Colonic mucosa (tissue), 4 donors: Measurements from ENCODE around the gene LRMDA. TPM values are rescaled to one million over a fixed set of nuclear protein-coding genes. Genes with fewer than 3 reads are reported as not detected.

Experiments used
- DNase-seq: peaks from one replicate; pipeline ENCODE4 v3.0.0-alpha.2; 2020
- H3K27ac ChIP-seq: fragments of 200-600 bp; one replicate; pipeline ENCODE4 v1.8.0; 2021
- H3K27me3 ChIP-seq: fragments of 200-600 bp; one replicate; pipeline ENCODE4 v1.8.0; 2021
- H3K36me3 ChIP-seq: fragments of 200-600 bp; one replicate; pipeline ENCODE4 v1.8.0; 2021
- H3K4me1 ChIP-seq: fragments of 200-600 bp; one replicate; pipeline ENCODE4 v1.8.0; 2021; ENCODE audit warnings: mild to moderate bottlenecking
- H3K4me3 ChIP-seq: fragments of 200-600 bp; one replicate; pipeline ENCODE4 v1.8.0; 2021
- H3K9ac ChIP-seq, 2 donors: one replicate each; pipeline ENCODE4 v1.7.0; 2013; ENCODE audit warnings: control low read depth in 2 of 2, low read depth in 2 of 2, low read length in 2 of 2
- H3K9me3 ChIP-seq: fragments of 200-600 bp; one replicate; pipeline ENCODE4 v1.8.0; 2021
- CTCF ChIP-seq: fragments of 200-600 bp; IDR thresholded peaks from one replicate; pipeline ENCODE4 v1.8.0; 2022; ENCODE audit warnings: antibody characterized with exemption, mild to moderate bottlenecking
- intact Hi-C: fragments of 100-400 bp; cut with DNase I; formaldehyde crosslinking; loops from one replicate; pipeline ENCODE4 v1.14.1; 2022
- total RNA-seq, 2 donors: library from RNA; stranded (reverse); fragmentation: NEBNext Ultra II Directional in 1 of 2; extraction: Animal tissue kit (Norgen Biotek cat#: 25700) in 1 of 2; gene quantifications; one replicate each; pipeline ENCODE4 v1.2.1, GENCODE V29; 2021
- donor health status: healthy.
- donor health status: DM: no; HTN: no; CAD: no.
- donor health status: DM: no; HTN: no; CAD: no.

LRMDA gene
- total RNA-seq, 2 donors from 2014 or later, result 2.5 to 5.2 TPM

GRCh38 chr10:75774783-75775490, 343.5 kb downstream of the LRMDA start:
- Histone ChIP-seq H3K4me1 (no peaks in the 10 kb centered on the region), H3K9me3 (no peaks in the 10 kb centered on the region), H3K27ac (no peak overlapping the region), H3K36me3 (no peaks in the 10 kb centered on the region), H3K27me3 (no peaks in the 10 kb centered on the region), H3K9ac (no peak overlapping the region), H3K4me3 (no peak overlapping the region)
- TF ChIP-seq CTCF, result no peak
- intact Hi-C loops, result loop anchor here (10.0 kb wide), 1 partner anchor 370 kb away; the partner anchor contains the start of gene ZNF503
- no peak for DNase-seq

- Histone ChIP-seq H3K9me3 (no peaks in the 10 kb centered on the region), H3K36me3 (no peaks in the 10 kb centered on the region), H3K27ac (no peak overlapping the region), H3K4me1 (no peaks in the 10 kb centered on the region), H3K9ac (no peak overlapping the region), H3K4me3 (no peak overlapping the region), H3K27me3 (no peaks in the 10 kb centered on the region)
- intact Hi-C loops, result loop anchor here (10.0 kb wide), 1 partner anchor 372 kb away; the partner anchor contains the start of gene ZNF503
- TF ChIP-seq CTCF, result no peak
- DNase-seq, result no peak
Observed at GRCh38 chr10:75776738-75777504, 345.5 kb downstream of the LRMDA start.

- DNase-seq, result no peak
Observed at GRCh38 chr10:75778665-75779064, 347.2 kb downstream of the LRMDA start.

GRCh38 chr10:75779276-75779675, 347.9 kb downstream of the LRMDA start:
- DNase-seq, result no peak
- Histone ChIP-seq H3K27me3 (no peaks in the 10 kb centered on the region), H3K27ac (no peak overlapping the region), H3K4me1 (no peaks in the 10 kb centered on the region), H3K9me3 (no peaks in the 10 kb centered on the region), H3K4me3 (no peak overlapping the region), H3K36me3 (no peaks in the 10 kb centered on the region), H3K9ac (no peak overlapping the region)
- intact Hi-C loops, result loop anchor here (10.0 kb wide), 1 partner anchor 374 kb away; the partner anchor contains the start of gene ZNF503
- TF ChIP-seq CTCF, result no peak

More at GRCh38 chr10:75778665-75779064, 347.2 kb downstream of the LRMDA start:
- Histone ChIP-seq H3K4me3 (no peak overlapping the region), H3K27me3 (no peaks in the 10 kb centered on the region), H3K9ac (no peak overlapping the region), H3K9me3 (no peaks in the 10 kb centered on the region), H3K4me1 (no peaks in the 10 kb centered on the region), H3K27ac (no peak overlapping the region), H3K36me3 (no peaks in the 10 kb centered on the region)
- TF ChIP-seq CTCF, result no peak
- intact Hi-C loops, result loop anchor here (10.0 kb wide), 1 partner anchor 374 kb away; the partner anchor contains the start of gene ZNF503

GRCh38 chr10:75782463-75783248, 351.2 kb downstream of the LRMDA start:
- Histone ChIP-seq H3K9me3 (no peaks in the 10 kb centered on the region), H3K27me3 (no peaks in the 10 kb centered on the region), H3K9ac (no peak overlapping the region), H3K36me3 (no peaks in the 10 kb centered on the region), H3K27ac (no peak overlapping the region), H3K4me1 (no peaks in the 10 kb centered on the region), H3K4me3 (no peak overlapping the region)
- intact Hi-C loops, result no loop called here
- no peak for TF ChIP-seq CTCF
- no peak for DNase-seq
